Measurements from ENCODE around the gene RASL11A.

GRCh38 chr13:27298849-27299248 lies 28.2 kb downstream of the RASL11A start:
- TF ChIP-seq, protein P1, sequence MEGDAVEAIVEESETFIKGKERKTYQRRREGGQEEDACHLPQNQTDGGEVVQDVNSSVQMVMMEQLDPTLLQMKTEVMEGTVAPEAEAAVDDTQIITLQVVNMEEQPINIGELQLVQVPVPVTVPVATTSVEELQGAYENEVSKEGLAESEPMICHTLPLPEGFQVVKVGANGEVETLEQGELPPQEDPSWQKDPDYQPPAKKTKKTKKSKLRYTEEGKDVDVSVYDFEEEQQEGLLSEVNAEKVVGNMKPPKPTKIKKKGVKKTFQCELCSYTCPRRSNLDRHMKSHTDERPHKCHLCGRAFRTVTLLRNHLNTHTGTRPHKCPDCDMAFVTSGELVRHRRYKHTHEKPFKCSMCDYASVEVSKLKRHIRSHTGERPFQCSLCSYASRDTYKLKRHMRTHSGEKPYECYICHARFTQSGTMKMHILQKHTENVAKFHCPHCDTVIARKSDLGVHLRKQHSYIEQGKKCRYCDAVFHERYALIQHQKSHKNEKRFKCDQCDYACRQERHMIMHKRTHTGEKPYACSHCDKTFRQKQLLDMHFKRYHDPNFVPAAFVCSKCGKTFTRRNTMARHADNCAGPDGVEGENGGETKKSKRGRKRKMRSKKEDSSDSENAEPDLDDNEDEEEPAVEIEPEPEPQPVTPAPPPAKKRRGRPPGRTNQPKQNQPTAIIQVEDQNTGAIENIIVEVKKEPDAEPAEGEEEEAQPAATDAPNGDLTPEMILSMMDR (IDR thresholded peaks at IDR 0.05), result no peak
- TF ChIP-seq POLR2A (IDR thresholded peaks at IDR 0.05), result no peak
